Middle frontal gyrus (tissue), 1 donor: ENCODE measurements around the gene ZNF775.
A peak's percentile ranks its signal among the peaks of the same experiment; 100 is the strongest.

ENCODE experiments used
- DNase-seq: peaks from one replicate; pipeline ENCODE4 v3.0.0-alpha.2; 2015; ENCODE audit warnings: low spot score; ENCODE audit errors: extremely low spot score

The ZNF775 gene

DNA sequence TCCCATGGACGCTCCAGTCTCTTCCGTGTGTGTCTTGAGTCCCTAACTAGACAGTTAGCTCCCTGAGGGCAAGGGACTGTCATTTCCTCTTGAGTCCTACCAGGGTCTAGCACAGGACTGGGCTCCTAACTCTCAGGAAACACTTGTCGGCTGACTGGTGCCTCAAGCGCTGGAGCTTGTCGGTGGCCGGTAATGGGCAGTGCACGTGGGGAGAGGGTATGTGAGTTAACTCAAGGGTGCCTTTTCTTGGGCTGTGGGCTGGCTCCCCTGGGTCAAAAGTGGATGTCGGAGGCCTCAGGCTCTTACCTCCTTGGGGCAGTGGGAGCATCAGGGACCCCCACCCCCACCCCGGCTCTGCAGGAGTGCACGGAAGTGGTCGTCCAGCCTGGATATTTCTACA, 32.9 kb downstream of the ZNF775 start:
- DNase-seq = no peak

DNA sequence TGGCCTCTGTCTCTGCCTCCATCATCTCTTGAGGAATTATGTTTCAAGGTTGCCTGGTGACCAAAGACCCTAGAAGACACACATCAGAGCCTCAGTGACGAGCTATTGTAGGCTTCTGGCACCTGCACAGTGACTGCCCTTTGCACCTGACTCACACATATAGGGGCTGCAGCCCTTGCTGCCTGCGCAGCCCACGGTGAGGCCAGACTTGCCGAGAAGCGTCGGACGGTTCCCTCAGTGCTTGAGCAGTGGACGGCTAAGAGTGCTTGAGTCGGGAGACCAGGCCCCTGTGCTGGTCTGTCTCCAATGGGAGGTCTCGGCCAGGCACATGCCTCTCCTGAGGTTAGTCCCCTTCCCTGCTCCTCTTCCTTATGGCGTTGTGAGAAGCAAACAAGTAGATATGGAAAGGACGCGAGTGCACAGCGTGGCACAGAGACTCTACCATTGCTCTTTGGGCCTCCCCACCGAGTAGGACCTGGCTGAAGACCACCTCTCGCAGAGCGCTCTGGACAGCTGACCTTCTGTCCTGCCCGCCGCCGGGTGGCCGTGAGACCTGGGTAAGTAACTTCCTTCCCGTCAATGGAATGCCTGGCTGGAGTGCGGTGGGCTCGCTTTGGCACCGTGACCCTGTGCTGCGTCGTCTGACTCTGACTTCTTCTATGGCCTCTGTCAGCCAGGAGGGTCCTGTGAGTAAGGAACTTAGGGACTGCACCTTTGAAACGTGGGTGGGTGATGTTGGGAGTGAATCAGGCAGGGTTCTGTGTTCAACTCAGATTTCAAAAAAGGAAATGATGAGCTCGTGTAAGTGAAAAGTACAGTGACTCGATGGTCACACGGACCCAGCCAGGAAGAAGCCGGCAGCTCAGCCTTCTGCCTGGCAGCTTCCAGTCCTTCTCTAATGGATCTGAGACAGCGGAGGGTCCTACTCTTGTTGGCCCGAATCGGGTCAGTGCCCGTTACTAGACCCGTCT, 33.7 kb downstream of the ZNF775 start:
- no peak for DNase-seq

DNA sequence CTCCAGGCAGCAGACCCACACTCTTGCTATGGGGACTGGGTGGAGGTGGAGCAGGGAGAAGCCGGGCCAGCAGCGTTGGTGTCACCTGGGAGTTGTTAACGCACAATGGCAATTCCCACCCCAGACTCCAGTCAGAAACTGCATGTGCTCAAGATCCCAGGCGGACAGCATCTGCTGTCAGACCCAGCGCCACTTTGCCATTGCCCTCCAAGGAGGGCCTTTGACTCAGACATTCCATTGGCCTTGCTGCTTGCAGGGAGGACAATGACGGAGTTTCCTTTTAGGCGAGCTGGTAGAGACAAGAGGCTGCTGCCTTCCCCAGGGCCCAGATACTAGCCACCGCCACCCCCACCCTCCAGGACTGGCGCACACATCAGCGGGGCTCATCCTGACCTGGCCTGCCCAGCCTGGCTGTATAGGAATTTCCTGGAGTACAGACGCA, 34.5 kb downstream of the ZNF775 start:
- no peak for DNase-seq

DNA sequence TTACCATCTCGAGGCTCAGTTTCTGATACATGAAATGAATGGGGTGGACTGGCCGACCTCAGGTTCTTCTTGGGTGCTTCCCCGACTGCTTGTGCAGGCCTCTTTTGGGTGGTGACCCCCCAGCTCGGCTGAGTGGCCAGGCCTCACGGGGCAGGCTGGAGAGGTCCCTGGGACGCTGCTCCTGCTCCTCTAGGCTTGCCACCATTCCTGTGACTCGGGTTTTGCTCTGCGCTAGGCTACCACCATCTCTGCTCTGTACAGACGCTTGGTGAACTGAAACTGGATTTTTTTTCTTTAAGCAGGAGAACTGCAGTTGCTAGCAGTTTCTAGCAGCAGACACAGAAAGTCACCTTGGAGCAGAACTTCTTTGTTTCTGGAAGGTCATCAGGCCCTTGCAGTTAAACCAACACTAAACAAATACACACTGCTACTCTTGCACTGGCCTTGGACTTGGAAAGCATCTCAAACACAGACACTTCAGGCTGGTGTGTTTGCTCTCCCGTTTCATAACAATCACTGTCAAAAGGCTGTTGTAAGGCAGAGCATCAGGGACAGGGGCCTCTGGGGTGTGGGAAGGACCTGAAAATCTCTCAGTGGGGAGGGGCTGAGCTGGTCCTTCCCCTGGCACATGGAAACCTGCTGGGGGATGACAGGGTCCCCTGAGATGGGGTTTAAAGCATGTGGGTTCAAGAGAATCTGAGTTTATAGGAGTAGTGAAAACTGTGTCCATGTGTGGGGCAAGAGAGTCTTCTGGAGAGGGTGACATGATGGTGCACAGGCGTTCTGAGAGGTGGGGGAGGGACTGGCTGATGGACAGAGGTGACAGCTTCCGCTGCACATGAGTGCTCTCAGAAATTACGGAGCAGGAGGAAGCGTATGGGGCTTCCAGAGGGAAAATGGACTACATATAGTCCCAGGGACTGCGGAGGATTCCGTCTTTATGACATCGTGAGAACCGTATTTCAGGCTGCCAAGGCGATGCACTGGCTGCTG, 36.3 kb downstream of the ZNF775 start:
- DNase-seq = no peak

DNA sequence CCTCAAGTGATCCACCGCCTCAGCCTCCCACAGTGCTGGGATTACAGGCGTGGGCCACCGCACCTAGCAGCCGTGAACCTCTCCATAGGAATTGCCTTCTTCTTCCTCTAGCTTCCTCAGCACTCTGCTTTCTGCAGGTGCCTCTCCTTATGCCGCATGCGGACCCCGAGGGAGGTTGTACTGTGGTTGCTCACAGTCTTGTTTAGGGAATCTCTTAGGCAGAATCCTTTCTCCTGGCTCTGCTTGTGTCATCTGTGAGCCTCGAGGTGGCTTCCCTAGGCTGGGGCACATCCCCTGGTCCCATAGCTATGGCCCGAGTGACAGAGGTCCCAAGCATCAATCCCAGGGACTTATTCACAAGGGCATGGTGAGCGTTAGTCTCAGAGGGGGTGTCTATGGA, 38.1 kb downstream of the ZNF775 start:
- no peak for DNase-seq

DNA sequence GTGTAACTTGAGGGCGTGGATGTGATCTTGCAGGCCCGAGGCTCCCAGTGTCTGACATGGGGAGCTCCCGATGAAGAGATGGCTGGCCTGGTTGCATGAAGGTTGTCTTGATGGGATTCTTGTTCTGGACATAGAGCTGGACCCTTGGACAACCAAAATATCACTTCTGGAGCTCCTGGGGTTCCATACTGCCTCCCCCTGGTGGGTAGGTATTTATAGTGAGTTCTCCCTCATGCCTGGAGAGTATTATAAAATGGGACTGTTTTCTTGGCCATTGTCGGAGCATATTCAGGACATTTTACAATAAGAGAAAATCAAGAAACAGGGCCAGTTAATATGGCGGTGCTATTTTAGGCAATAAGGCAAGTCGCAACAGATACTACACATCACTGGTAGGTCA, 38.7 kb downstream of the ZNF775 start:
- DNase-seq = no peak

DNA sequence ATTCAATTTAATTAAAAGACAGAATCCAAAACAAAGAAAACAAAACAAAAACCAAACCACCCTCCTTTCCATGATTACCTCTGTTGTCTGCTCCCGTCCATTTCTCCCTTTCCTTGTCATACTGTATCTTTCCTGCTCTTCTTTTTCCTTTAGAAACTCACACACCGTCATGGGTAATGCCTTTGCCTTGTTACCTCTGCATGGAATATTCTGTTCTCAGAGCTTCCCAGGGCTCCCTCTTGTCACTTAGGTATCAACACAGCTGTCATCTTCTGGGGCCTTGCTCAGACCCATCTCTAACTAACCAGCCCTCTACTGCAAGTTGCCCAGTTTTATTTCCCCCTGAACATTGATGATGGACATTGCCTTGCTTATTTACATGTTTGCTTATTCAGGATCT, 41.1 kb downstream of the ZNF775 start:
- no peak for DNase-seq

DNA sequence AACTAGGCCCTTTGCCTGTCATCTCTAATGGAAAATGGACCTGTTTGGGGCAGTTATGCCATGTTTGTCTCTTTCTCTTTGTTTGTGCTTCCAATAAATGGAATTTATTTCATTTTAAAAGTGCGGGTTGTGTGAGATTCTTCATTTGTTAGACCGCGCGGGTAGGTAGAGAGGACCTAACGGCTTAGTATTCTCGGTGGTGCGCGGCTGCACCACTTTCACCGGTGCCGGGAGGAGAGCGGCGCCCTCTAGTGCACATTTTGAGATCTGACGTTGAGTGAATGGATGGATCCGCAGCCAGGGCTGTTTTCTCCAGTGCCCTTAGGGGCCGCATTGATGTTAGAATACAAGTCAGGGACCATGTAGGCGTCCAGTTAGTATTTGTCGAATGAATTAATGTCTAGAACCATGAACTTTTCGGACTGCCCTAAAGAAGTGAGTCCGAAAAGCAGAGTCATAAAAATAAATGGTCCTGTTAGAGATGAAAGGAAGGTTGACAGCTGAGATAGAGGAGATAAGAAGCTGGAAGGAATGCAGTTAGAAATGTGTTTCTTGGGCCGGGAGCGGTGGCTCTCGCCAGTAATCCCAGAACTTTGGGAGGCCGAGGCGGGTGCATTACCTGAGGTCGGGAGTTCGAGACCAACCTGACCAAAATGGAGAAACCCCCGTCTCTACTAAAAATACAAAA, 42.0 kb downstream of the ZNF775 start:
- DNase-seq = peak; percentile 54

DNA sequence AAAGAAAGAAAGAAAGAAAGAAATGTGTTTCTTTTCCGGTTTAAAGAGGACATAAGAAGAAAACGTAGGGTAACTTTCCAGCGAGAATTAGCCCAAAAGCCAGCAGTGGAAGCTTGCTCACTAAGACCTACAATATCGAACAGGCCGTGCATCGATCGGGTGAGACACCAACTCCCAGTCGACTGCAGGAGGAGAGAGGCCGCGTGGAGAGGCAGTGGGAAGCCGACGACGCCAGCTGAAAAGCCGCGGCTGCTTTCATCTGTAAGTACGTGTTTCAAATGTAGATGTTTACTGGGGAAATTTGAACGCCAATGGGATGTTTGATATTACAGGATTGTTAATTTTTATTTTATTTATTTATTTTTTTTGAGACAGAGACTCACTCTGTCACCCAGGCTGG, 42.7 kb downstream of the ZNF775 start:
- no peak for DNase-seq

DNA sequence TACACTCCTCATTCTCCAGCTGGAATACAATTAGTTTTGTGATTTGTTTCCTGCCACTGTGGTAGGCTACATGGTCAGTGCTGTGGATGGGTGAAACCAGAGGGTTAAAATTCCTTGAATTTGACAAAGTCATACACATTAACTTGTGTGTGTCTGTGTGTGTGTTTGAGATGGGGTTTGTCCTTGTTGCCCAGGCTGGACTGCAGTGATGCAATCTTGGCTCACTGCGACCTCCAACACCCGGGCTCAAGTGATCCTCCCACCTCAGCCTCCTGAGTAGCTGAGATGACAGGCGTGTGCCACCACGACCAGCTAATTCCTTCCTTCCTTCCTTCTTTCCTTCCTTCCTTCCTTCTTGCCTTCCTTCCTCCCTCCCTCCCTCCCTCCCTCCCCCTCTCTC, 46.5 kb downstream of the ZNF775 start:
- no peak for DNase-seq

DNA sequence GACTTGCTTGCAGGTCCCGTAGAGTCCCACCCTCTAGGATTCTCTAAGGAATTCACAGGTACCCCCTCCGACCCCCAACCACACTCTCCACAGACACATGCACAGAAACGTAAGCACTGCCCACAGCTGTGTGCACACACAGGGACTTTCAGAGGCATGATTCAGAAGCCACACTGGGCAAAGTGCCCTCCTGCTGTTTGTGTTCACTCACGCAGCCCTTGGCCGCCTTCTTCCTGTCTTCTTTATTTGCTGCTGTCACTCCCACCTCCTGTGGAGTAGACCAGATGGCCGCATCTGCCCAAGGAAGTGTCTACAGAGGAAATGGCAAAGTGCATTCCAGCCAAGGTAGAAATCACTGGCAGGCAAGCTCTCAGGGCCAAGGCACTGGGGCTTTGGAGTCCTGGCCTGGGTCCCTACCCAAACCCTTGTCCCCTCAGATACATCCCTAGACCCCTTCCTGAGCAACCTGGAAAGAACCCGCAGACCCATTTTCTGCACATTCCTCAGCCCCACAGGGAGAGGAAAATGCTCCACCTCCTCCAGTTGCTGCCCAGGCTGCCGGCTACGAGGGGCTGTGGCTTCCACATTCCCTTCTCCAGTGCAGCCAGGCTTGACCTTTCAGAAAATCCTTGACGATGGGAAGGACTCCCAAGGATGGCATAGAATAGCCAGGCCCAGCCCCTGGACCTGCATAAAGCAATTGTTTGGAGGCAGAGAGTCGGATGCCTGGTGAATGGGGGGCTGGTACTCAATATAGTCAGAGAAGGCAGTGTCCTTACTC, 49.7 kb downstream of the ZNF775 start:
- DNase-seq = peak; percentile 35

DNA sequence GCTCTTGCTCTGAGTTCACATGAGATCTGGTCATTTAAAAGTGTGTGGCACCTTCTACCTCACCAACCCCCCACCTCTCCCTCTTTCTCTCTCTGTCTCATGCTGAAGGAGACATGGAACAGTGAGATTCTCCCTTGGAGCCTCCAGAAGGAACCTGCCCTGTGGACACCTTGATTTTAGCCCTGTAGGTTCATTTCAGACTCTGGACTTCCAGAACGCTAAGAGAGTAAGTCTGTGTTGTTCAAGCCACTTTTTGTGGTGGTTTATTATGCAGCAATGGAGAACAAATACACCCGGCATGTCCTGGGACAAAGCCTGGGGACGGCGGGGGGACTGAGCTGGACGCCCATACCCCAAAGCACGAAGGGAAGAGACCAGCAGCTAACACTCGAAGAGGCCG, 50.6 kb downstream of the ZNF775 start:
- no peak for DNase-seq

DNA sequence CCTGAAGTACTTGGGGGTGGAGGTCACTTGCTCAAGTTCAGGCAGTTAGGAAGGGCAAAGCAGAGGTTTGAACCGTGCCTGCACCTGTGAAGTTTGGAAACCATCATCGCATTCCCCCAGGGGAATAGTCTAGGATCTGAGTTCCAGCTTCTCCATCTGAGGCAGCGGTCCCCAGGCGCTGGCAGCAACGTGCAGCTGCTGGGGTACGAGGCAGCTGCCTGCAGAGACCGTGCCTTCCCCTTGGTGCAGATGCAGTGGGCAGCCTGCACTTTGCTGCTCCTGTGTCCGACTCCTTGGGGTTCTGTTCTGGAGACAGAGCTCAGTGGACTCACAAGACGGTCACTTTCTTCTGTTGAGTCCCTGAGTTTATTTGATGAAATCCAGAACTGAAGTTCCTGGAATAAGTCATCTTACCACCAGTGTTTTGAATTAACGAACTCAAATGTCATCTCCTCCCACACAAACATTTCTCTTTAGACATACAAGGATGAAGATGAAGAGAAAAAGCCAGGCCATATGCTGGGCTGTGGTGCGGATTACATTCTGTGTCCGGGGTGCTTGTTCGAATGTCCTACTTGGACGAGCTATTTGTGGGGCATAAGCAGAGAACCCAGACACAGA, 51.4 kb downstream of the ZNF775 start:
- no peak for DNase-seq

DNA sequence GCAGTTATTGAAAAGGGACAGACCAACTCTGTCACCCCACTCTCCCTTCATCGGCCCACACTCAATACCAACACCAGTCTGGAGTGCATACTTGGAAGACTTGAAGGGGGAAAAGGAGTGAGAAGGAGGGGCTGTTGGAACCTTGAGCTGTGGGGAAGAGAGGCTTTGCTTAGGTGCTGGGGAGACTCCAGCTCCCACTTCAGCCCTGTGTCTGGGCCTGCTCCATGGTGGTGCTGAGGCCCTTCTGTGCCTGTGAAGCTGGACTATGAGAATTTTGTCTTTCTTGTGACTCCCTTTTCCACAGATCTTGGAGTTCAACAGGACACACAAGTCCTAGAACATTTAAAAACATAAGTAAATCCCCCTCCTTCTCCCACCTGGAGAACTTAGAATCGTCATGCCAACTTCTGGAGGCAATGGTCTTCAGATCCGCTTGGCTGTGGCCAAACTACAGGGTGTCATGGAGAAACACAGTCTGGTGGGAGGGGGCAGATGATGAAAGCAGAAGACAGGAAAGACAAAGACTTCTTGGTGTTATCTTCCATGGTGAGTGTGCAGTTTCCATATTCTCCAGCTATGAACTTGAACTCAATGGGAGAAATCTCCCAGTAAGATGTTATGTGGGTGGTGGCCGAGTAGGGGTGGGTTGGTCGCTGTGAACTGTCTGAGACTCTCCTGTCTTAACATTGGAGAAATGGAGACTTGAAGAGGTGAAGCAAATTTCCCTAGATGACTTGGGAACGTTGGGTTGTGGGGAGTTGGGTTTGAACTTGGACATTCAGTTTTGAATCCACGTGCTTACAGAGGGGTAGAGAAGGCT, 52.9 kb downstream of the ZNF775 start:
- no peak for DNase-seq

DNA sequence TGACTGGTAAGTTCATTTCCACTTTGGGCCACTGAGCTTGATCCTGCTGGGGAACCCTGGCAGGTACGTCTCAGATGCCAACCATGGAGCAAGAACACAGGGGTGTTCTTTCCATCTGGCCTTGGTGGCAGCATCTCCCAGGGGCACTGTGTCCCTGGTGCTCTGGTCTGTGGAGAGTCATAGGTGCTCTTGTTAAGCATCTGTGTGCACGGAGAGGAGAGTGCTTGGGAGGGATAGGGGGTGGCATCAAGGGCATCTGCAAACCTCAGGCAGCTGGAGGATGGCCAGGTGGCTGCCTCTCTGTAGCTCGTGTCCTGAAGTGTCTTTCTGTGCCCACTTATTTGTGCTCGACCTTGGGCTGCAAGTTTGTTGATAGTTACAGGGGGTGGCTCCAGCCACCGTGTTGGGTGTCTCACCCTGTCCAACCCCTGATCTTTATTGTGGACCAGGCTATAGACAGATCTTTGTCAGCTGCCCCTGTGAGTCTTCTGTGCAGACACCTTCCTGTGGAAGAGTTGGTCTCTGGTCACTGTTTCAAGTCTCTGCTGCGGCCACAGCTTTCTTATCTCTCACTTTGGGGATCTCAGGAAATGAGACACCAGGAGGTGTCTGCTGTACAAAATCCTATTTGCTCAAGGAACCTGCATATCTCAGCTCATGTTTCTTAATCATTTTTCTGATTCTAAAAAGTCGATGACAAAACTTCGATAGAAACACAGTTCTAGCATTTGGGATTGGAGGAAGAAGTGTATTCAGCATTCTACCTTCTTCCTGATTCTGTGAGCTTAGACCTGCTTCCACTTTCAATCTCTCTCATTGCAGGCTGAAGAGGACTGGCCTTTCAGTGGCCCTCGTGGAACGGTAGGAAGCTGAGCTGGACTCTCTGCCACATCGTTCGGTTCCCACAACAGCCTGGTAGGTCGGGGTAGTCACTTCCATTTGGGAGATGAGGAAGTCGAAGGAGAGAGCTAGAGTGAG, 54.1 kb downstream of the ZNF775 start:
- DNase-seq = no peak

DNA sequence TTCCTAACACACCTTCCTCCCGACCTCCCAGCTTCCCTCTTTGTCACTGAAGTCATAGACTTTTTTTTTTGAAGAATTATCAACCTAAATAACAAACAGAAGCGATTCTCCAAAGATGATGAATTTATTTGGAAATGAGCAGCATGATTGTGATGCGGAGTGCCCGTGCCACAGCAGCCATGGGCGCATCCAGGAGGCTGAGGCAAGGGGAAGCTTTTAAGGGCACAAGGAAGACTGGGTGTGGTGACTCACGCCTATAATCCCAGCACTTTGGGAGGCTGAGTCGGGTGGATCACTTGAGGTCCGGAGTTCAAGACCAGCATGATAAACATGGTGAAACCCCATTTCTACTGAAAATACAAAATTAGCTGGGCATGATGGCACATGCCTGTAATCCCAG, 55.1 kb downstream of the ZNF775 start:
- DNase-seq = no peak

DNA sequence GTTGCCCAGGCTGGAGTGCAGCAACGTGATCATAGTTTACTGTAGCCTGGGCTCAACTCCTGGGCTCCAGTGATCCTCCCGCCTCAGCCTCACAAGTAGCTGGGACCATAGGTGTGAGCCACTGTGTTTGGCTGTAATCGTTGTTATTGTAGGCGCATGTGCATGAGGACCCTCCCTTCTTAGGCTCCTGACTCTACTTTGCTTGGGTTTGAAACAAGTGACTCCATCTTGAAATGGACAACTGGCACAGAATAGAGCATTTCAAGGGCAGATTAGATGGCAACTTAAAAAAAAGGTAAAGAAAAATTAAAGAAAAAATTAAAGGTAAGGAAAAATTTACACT, 55.9 kb downstream of the ZNF775 start:
- DNase-seq = no peak

DNA sequence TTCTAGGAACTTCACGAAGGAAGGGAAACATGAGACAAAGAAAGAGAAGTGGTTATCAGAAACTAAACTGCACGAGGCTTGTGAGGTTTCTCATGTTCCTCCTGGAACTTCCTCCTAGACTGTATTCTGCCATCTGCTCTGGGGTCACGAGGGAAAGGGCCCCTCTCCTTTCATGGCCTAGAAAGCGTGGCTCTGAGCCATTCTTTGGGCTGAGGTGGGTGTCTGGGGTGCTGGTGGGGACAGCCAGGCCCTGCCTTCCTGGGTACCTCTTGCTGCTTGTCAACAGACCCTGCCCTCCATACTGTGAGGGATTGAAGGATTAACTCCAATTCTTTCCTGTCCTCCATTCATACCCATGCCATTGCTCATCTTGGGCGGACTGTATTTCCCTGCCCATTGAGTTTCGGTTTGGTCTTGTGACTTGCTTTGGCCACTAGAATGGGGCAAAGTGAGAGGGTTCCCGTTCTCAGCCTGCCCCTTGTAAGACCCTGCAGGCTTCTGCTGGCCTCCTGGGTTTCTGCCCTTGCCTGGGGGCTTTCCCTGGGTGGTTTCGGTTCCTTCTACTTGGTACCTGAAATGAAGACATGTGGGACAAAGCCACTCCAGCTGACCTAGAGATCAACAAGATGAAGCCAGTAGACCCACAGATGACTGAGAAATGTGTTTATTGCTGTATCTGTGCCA, 56.4 kb downstream of the ZNF775 start:
- DNase-seq = no peak
